GM20000 (cell line): Measurements from ENCODE around the gene PPP1R14D.

Experiments used
- DNase-seq: peaks from one replicate; pipeline ENCODE4 v3.0.0; 2012; ENCODE audit warnings: low spot score
- CTCF ChIP-seq: IDR thresholded peaks from 2 replicates; pipeline ENCODE4 v1.5.1; 2012; ENCODE audit warnings: mild to moderate bottlenecking, control low read depth; ENCODE audit errors: extremely low read depth, missing control alignments

The PPP1R14D gene

GRCh38 chr15:40803688-40804087 is 24.8 kb downstream of the PPP1R14D start:
- no peak for TF ChIP-seq CTCF
- no peak for DNase-seq

- TF ChIP-seq CTCF, result no peak
- DNase-seq, result no peak
Measured at GRCh38 chr15:40803076-40803475, 25.4 kb downstream of the PPP1R14D start.

GRCh38 chr15:40799523-40799922 is 29.0 kb downstream of the PPP1R14D start:
- DNase-seq, result no peak
- TF ChIP-seq CTCF, result no peak

GRCh38 chr15:40796512-40796911 is 32.0 kb downstream of the PPP1R14D start:
- no peak for TF ChIP-seq CTCF
- DNase-seq, result no peak

- no peak for DNase-seq
Measured at GRCh38 chr15:40796041-40796440, 32.5 kb downstream of the PPP1R14D start.

GRCh38 chr15:40793216-40793989 is 35.1 kb downstream of the PPP1R14D start:
- DNase-seq, result no peak
- no peak for TF ChIP-seq CTCF

More at GRCh38 chr15:40796041-40796440, 32.5 kb downstream of the PPP1R14D start:
- no peak for TF ChIP-seq CTCF

GRCh38 chr15:40792394-40792793 is 36.1 kb downstream of the PPP1R14D start:
- TF ChIP-seq CTCF, result no peak
- no peak for DNase-seq
